HG03354 (cell line): ENCODE results near the gene MDFI.

Experiments used
- ATAC-seq: cut with Tn5 transposase; IDR thresholded peaks from one replicate; pipeline ENCODE4 v1.9.1; 2021; ENCODE audit warnings: mild to moderate bottlenecking; ENCODE audit not compliant: unreplicated experiment, poor library complexity, severe bottlenecking

The MDFI gene

DNA sequence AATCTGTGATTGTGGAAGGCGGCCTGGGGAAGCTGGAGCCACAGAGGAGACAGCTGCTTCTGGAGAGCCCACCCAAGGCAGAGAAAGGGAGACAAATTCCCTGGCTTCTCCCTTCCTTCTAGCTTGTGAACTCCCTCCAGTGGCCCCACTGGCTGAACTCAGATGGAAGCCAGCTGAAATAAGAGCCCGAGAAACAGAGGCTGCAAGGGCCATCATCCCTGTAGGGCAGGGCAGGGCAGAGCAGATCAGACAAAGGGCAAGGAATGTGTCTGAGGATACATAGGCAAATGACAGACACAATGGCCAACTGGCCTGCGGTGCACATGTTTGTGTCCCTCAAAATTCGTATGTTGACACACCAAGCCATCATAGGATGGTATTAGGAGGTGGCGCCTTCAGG, 25.3 kb downstream of the MDFI start:
- ATAC-seq, result no peak

DNA sequence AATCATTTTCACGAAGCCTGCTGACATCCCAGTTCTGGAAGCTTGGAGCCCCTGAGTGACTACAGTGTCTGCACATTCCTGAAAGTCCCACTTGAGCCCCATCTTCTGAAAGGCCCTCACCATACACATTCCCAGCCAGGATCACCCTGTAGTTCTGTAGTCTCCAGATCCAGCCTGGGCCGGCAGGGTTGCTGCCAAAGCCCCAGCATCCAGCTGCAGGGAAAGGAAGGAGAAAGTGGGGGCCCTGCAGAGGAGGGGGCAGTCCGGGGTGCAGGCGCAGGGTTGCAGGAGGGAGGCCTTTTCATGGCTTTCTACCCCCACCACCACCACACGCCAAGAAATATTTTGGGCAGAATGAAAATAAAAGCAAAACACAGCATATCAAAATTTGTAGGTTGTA, 26.0 kb downstream of the MDFI start:
- ATAC-seq, result no peak

DNA sequence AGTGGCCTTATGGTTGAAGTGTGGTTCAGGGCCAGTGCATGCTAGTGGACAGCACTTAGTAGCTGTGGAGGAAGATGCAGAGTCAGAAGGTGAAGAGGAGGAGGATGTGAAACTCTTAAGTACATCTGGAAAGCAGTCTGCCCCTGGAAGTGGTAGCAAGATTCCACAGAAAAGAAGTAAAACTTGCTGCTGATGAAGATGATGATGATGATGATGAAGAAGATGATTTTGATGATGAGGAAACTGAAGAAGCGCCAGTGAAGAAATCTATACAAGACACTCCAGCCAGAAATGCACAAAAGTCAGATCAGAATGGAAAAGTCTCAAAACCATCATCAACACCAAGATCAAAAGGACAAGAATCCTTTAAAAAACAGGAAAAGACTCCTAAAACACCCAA, 28.9 kb downstream of the MDFI start:
- ATAC-seq, result no peak

DNA sequence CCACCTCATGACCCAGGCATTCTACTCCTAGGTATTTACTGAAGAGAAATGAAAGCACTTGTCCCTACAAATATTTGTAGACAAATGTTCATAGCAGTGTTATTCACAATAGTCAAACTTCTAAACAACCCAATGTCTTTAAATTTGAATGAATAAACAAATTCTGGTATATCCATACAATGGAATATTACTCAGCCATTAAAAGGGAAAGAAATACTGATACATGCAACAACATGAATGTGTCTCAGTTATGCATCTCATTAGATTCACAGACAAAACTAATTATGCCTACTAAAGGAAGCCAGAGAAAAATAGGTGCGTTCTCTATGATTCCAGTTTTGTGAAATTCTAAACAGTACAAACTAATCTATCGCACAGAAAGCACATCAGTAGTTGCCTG, 30.7 kb downstream of the MDFI start:
- no peak for ATAC-seq

DNA sequence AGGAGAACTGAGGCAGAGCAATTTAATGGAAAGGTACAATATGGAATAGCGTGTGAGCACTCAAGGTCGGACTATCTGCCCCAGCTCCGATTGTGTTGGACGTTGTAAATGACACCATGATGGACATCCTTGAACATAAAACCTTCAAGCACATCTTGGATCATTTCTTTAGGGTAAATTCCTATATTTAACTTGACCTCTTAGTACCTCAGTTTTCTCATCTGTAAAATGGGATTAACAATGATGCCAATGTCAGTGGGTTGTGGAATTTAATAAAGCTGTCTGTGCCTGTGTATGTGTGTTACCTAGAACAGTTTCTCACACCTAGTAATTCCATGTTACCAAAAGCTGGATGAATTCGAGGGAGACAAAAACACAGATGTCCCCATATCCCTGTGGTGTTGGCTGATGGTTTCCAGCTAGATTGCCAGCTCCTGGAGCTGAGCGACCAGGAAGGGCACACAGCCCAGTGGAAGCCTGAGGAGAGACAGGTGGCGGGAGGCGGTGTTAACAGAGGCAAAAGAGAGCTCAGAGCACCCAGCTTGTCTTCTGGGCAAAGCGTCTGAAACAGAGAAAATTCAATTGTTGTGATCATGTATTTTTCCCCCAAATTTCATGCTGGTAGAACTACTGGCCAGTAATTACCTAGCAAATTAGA, 32.6 kb downstream of the MDFI start:
- ATAC-seq, result no peak

DNA sequence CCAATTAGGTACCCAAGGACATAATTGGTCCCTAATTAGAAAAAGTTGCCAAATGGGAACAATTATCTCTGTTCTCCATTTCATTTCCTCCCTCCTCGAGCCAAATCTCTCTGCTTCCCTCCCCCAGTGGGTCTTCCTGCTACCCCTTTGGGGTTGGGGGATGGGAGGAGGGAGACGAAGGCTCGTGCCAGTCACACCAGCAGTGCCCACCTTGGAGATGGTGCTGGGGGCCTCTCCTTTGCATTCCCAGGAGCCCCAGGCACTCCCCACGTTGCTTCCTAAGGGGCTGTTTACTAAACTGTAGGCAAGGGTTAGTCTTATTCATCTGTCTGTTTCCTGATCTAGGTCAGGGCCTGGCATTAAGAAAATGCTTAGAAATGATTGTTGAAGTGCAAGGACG, 33.1 kb downstream of the MDFI start:
- ATAC-seq, result no peak

DNA sequence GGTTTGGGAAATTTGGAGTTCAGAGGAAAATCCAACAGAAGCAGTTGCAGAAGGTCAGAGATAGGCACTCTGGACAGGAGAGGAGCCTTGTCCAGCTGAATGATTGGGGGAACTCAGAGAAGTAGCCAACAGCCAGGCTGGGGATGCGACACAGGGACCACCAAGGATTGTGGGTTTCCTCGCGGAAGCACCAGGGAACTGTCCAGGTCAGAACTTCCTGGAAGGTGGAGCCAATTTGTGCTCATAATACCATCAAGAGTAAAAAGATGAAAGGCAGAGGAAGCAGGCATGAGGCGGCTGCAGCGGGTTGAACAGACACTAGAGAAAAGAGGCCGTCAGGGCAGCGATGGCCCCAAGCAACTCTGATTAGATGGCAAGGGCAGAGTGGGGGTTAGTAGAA, 33.7 kb downstream of the MDFI start:
- no peak for ATAC-seq

DNA sequence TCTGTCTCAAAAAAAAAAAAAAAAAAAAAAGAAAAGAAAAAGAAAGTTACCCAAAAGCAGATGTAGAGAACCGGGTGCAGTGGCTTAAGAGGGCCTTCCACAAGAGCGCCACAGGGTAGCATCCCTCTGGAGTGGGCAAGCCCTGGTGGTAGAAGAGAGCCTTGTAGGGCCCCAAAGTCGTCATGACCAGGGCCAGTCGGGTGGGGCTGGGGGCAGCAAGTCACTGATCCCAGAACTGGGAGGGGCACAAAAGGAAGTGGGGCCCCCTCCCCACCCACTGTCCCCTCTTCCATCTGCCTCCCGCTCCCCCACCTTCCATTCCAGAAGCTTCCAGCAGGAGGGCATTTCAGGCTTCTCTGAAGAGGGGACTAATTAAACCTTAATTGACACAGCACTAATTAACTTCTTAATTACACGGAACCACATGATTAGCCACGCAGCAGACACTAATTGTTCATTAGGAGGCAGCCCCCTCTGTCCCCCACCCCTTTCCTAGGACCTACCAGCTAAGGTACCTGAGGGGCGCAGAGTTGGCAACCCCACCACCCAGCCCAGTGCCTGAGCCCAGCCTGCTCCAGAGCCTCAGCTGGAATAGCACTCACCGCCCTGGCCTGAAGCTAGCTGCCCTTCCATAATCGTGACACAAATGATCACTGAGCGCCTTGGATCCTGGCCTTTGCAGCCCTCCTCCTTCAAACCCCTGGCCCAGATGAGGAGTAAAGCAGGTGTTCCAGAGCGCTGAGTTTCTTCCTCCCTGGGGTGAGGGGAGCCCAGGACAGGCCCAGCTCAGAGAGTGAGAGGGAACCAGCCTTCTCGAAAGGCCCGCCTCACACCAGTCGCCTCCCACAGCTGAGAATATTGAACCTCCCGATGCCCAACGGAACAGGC, 34.8 kb downstream of the MDFI start:
- no peak for ATAC-seq

DNA sequence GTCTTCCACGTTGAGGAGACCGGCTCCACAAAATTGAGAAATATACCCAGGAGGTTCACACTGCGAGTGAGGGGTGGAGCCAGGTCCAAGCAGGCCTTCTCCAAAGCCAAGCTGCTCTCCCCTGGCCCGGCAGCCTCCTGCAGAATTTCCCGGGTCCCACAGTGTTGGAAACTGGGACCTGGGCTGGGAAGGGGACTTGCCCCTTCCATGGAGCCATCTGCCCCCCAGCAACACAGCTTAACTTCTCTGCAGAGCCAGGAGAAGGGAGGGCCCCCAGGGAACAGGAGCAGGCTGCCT, 35.4 kb downstream of the MDFI start:
- ATAC-seq, result no peak

DNA sequence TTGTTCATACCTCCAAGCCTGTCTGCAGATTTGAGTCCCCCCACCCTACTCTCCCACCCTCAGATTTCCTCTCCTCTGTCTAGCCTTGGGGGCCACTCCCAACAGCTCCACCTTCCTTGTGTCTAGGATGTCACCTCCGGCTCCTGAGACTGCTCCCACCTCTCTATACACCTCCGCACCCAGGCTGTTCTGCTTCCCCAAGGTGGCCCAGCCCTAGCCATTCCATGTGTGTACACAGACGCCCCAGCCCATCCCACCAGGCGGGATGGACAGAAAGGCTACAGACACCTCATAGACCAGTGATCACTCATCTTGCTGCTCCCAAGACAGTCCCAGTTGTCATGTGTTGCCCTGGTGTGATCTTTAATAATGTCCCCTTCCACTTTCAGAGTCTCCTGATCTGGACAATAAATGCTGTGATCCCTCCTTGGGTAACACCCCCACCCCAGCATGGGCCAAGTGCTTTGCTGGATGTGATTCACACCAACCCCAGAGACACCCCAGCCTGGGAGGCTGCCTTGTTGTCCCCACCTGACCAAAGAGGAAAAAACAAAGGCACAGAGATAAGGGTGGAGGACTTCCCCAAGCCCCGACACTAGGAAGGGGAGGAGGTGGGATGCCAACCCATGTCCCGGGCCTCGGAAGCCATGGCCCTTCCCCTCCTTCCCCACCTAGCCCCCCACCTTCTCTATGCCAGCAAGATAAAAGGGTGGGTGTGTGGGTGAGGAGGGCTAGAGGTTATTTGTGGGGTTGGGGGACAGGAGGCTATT, 36.1 kb downstream of the MDFI start:
- ATAC-seq, result no peak

DNA sequence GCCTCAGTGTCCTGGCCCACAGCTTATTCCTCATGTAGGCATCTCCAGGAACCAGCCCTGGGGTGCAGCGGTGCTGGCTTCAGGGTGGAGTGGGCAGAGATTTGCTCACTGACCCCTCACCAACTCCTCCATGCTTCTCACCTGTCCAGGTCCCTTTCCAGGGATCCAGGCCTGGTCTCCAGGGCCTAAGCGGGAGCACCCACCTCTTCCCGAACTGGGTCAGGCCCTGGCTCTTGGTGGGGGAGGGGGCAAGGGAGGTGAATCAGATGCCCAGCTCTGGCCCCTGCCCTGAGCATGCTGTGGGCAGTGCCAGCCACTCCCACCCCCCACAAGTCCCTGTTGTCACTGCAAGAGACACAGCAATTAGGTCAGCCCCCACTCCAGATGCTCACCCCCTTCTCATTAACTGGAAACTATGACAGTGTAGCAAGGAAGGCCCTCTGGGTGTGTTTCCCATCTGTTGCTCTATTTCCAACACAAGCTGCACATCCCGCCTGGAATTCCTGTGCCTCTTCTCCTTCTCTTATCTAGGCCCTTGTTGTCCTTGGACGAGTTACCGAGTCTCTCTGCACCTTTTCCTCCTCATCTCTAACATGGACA, 37.0 kb downstream of the MDFI start:
- ATAC-seq, result no peak

DNA sequence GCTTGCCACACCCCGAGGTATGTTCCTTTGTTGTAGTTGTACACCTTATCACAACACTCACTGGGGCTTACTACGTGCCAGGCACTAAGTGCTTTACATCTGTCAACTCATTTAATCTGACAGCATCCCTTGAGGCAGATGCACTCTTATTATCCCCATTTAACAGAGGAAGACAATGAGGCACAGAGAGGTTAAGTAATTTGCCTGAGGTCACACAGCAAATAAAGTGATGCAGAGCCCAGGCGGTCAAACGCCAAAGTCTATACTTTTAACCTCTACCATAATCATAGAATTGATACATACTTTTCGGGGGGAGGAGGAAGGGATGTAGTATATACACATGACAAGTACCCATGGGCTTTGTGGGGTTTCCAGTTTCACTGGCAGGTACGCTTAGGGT, 37.7 kb downstream of the MDFI start:
- no peak for ATAC-seq

DNA sequence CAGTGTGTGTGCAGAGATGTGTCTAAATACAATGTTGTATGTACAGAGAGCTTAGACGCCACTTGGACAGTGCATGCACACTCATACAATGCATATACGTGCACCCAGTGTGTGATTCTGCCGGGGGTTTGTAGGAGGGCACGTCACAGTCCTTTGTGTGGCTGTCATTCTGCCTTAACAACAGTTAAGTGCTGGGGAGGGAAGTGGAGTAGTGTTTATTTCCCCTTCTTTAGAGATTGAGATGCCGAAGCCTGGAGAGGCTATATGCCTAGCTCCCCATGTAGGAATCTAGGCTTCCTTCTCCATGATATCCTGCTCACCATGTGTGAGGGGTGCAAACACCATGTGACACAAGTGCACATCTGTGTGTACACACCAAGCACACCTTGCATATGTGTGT, 38.2 kb downstream of the MDFI start:
- ATAC-seq, result no peak

DNA sequence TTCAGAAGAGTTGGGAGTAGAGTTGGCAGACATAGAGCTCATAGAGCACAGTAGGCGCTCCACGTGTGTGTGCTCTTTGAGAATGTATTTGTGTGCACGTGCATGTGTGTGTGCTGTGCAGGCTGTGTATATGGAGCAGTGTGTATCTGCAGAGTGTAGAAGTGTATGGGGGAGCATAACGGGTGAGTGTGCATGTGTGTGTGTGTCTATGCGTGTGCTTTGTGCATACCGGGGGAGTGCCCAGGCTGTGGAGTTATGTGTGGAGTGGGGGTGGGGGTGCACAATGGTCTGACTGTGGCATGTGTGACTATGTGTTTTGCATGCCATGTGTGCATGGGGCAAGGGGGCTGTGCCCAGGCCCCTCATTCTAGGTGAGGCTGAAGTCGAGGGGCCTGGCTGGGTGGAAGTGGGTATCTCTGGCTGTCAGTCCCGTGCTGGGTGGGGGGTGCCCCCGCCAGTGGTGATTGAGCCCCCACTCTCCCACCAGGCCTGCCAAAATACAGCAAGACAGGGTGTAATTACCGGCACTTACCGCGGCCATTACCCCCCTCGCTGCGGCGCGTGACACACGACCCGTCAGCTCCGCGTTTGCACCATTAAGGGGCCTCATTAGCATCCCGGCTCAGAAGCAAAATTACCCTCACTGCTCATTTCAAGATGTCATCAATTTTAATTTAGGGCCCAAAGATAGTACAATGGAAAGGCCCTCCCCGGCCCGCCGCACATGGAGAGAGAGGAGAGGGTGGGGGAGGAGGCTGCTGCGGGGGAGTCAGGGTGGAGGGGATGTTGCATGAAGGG, 39.1 kb downstream of the MDFI start:
- ATAC-seq, result no peak

DNA sequence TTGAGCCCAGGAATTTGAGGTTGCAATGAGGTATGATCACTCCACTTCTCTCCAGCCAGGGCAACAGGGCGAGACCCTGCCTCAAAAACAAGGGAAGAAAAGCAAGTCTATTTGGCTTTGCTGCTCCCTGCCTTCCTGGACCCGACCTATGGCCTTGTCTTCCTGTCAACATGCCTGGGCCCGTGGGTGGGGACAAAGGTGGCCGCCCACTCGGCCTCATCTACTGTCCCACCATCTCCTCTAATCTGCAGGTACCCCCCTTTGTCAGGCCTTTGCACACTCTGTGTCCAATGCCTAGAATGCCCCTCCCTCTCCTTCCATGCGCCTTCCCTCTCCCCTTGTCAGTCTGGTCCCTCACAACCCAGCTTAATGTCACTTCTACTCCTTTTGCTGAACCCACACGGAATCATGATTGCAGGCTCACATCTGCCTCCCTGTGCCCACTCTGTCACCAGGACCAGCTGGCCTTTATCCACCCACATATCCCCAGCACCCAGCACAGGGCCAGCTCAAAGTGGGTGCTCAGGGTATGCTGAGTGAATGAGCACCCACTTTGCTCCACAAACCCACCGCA, 40.3 kb downstream of the MDFI start:
- ATAC-seq, result no peak

DNA sequence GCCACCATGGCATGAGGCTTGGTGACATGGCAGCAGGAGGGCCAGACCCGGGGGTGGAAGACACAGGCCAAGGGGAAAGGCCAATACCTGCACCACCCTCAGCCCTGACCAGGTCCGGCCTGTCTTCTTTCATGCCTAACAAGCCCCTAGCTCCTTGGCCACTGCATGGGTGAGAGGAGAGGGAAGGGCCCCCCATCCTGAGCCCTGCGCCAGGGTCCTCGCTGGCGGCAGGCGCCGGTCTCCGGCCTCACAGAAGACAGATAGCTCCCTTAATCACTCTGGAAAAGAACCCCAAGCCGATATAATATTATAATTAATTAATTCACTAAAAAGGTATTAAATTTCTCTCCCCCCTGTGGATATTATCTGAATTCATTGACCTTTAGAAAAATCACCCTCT, 41.4 kb downstream of the MDFI start:
- ATAC-seq, result no peak

DNA sequence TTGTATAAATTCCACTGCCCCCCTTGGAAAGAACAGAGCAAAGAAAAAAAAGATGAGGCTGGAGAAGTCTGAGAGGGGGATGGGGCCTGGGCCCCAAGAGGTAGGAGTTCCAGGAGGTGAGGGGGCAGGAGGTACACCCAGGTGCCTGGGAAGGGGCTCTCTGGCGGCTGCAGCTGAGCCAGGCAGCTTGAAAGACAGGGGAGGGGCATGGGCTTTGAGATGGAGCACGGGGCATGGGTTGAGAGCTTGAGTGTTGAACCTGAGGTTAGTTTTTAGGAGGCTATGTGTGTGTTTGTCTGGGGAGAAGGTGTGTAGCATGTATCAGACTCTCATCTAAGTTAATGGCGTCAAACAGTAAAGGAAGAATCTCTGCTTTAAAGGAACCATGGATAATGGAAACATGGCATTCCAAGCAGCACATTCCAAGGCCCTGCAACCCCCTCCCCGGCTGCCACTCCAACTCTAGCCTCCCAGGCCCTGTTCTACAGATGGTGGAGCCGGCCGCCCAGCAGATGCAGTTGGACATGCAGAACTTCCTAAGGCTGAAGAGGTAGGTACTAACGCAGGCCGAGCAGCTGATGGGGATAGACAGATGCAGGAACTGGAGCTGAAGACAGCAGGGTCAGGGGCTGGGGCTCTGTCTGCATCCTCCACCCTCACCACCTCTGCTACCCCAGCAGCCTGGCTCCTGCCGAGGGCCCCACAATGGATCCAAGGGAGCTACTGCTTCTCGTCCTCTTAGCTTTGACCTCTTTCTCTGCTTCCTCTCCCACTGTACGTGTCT, 42.1 kb downstream of the MDFI start:
- no peak for ATAC-seq

DNA sequence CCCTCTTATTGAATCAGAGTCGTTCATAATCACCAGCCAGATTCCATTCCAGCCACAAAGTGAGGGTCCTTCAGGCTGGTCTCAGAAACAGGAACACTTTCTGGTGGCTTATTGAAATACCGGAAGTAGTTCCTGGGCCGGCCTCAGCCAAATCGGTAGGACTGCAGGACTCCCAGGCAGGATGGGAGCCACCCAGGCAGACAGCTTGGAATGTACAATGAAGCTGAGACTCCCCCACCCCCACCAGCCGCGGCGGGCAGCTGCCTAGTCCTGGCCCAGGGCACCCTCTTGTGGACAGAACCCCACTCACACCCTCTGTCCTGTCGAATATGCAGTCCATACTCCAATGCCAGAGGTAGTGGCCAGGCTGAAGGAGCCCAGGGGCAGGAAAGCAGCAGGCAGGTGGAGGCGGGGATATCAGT, 43.8 kb downstream of the MDFI start:
- no peak for ATAC-seq
